ENCODE data around the gene COBLL1. TPM values are rescaled to one million over a fixed set of nuclear protein-coding genes. Genes with fewer than 3 reads are reported as not detected.

Gene COBLL1
- total and polyA plus RNA-seq, 8 donors: 19.1 to 74.8 (median 22.1) TPM

GRCh38 chr2:164705412-164706167 lies 136.0 kb downstream of the COBLL1 start:
- DNase-seq (peak in 2 of 4 donors; percentile 39 to 68), ATAC-seq (no peak)
- TF ChIP-seq CTCF (IDR thresholded peaks at IDR 0.05): no peak
- intact Hi-C loops (cut with DNase I): loop anchor here in 1 of 2 donors (10.0 kb wide), 1 partner anchor 151 kb away; no protein-coding TSS in a partner anchor
- Histone ChIP-seq H3K36me3 (no peaks in the 10 kb centered on the region), H3K4me1 (no peaks in the 10 kb centered on the region), H3K9me3 (no peaks in the 10 kb centered on the region), H3K27ac (no peak overlapping the region), H3K4me3 (no peak overlapping the region), H3K27me3 (no peaks in the 10 kb centered on the region)

GRCh38 chr2:164703915-164704706 lies 137.5 kb downstream of the COBLL1 start:
- TF ChIP-seq CTCF (IDR thresholded peaks at IDR 0.05): no peak
- H3K36me3 ChIP-seq: no peaks in the 10 kb centered on the region
- H3K4me3 ChIP-seq: no peak overlapping the region
- H3K27ac ChIP-seq: no peak overlapping the region
- intact Hi-C loops (cut with DNase I): loop anchor here in 1 of 2 donors (10.0 kb wide), 1 partner anchor 149 kb away; no protein-coding TSS in a partner anchor
- H3K4me1 ChIP-seq: no peaks in the 10 kb centered on the region
- DNase-seq (no peak), ATAC-seq (peak; percentile 60)
- no peaks in the 10 kb centered on the region for H3K9me3 ChIP-seq
- no peaks in the 10 kb centered on the region for H3K27me3 ChIP-seq

GRCh38 chr2:164701565-164701964 lies 140.1 kb downstream of the COBLL1 start:
- H3K36me3 ChIP-seq: no peaks in the 10 kb centered on the region
- intact Hi-C loops (cut with DNase I): loop anchor here in 1 of 2 donors (10.0 kb wide), 1 partner anchor 147 kb away; no protein-coding TSS in a partner anchor
- ATAC-seq (no peak), DNase-seq (no peak)
- H3K27ac ChIP-seq: no peak overlapping the region
- no peaks in the 10 kb centered on the region for H3K9me3 ChIP-seq
- no peaks in the 10 kb centered on the region for H3K4me1 ChIP-seq
- no peak overlapping the region for H3K4me3 ChIP-seq
- no peaks in the 10 kb centered on the region for H3K27me3 ChIP-seq
- TF ChIP-seq CTCF (IDR thresholded peaks at IDR 0.05): no peak

GRCh38 chr2:164700390-164700789 lies 141.2 kb downstream of the COBLL1 start:
- Histone ChIP-seq H3K36me3 (no peaks in the 10 kb centered on the region), H3K27me3 (no peaks in the 10 kb centered on the region), H3K4me3 (no peak overlapping the region), H3K4me1 (no peaks in the 10 kb centered on the region), H3K27ac (no peak overlapping the region), H3K9me3 (no peaks in the 10 kb centered on the region)
- DNase-seq: no peak
- no peak for ATAC-seq
- no peak for TF ChIP-seq CTCF (IDR thresholded peaks at IDR 0.05)
- intact Hi-C loops (cut with DNase I): loop anchor here in 1 of 2 donors (10.0 kb wide), 1 partner anchor 146 kb away; no protein-coding TSS in a partner anchor
